Bronchial epithelial cell (primary cell): ENCODE measurements around the gene GDPD3. TPM values are rescaled to one million over a fixed set of nuclear protein-coding genes. Genes with fewer than 3 reads are reported as not detected.

Experiments
- DNase-seq: peaks from one replicate; pipeline ENCODE4 v3.0.0-alpha.2; 2010; ENCODE audit warnings: low read depth
- FAIRE-seq: peaks from 2 replicates; lab custom pipeline; 2011; peaks lifted over from hg19 to GRCh38; lab: Jason Lieb, UNC
- H3K27me3 ChIP-seq: 2 replicates; pipeline ENCODE4 v1.5.1; 2011; ENCODE audit warnings: low read length; ENCODE audit not compliant: control insufficient read depth, insufficient read depth
- H3K36me3 ChIP-seq: 2 replicates; pipeline ENCODE4 v1.5.1; 2011; ENCODE audit warnings: low read length; ENCODE audit not compliant: control insufficient read depth, insufficient read depth
- H3K4me3 ChIP-seq: 2 replicates; pipeline ENCODE4 v1.5.1; 2011; ENCODE audit warnings: mild to moderate bottlenecking, low read depth, low read length, control low read depth
- CTCF ChIP-seq: IDR thresholded peaks from 2 replicates; pipeline ENCODE4 v1.5.1; 2011; ENCODE audit warnings: mild to moderate bottlenecking, moderate library complexity, low read length, control low read depth, inconsistent platforms; ENCODE audit not compliant: insufficient read depth, severe bottlenecking
- total RNA-seq: library from RNA; depleted of rRNA; stranded (reverse); fragments of >200 nt; gene quantifications from 2 replicates; pipeline ENCODE4 v1.2.1, GENCODE V29; 2014

GDPD3 gene
- total RNA-seq, 1 donor from 2014 or later: 7.1 TPM

- no peak overlapping the region for H3K4me3 ChIP-seq
- TF ChIP-seq CTCF: no peak
- no peak for FAIRE-seq
- no peaks in the 10 kb centered on the region for H3K27me3 ChIP-seq
- no peak for DNase-seq
- no peaks in the 10 kb centered on the region for H3K36me3 ChIP-seq
These were observed 30.0 kb upstream of the GDPD3 start for GRCh38 chr16:30143347-30143702.

- no peaks in the 10 kb centered on the region for H3K27me3 ChIP-seq
- FAIRE-seq: no peak
- TF ChIP-seq CTCF: peak; percentile 13
- no peak overlapping the region for H3K4me3 ChIP-seq
- no peak for DNase-seq
- H3K36me3 ChIP-seq: no peaks in the 10 kb centered on the region
These were observed 29.5 kb upstream of the GDPD3 start for GRCh38 chr16:30142672-30143346.

- TF ChIP-seq CTCF: no peak
- H3K4me3 ChIP-seq: no peak overlapping the region
- FAIRE-seq (no peak), DNase-seq (no peak)
- H3K36me3 ChIP-seq: no peaks in the 10 kb centered on the region
- H3K27me3 ChIP-seq: no peaks in the 10 kb centered on the region
These were observed 28.4 kb upstream of the GDPD3 start for GRCh38 chr16:30141750-30142149.

GRCh38 chr16:30139583-30140481, 26.5 kb upstream of the GDPD3 start:
- Histone ChIP-seq H3K27me3 (no peaks in the 10 kb centered on the region), H3K36me3 (no peaks in the 10 kb centered on the region), H3K4me3 (no peak overlapping the region)
- FAIRE-seq: no peak
- TF ChIP-seq CTCF: no peak
- no peak for DNase-seq

- FAIRE-seq: no peak
- no peak for DNase-seq
- H3K27me3 ChIP-seq: no peaks in the 10 kb centered on the region
- TF ChIP-seq CTCF: no peak
- no peaks in the 10 kb centered on the region for H3K36me3 ChIP-seq
- no peak overlapping the region for H3K4me3 ChIP-seq
These were observed 24.6 kb upstream of the GDPD3 start for GRCh38 chr16:30137897-30138296.
